DOHH2 (cell line): ENCODE results near the gene GLYATL3.
"Not testable (repeated sequence)": the region's sequence is repeated elsewhere in the genome, so short reads cannot be mapped to it uniquely, and the experiment has no call there.

Experiments
- H3F3A ChIP-seq: fragments of 200-600 bp; sonication (generic), shearing (Covaris generic); 2 replicates; pipeline ENCODE4 v1.6.0; 2016; ENCODE audit warnings: antibody characterized with exemption, mild to moderate bottlenecking; ENCODE audit not compliant: control insufficient read depth, insufficient read depth
- H3K27ac ChIP-seq: fragments of 200-600 bp; sonication (generic); 2 replicates; pipeline ENCODE4 v1.5.1; 2014; ENCODE audit warnings: low read depth, mild to moderate bottlenecking, low read length, moderate library complexity
- H3K27me3 ChIP-seq: fragments of 200-600 bp; sonication (generic); 2 replicates; pipeline ENCODE4 v1.6.1; 2014; ENCODE audit warnings: mild to moderate bottlenecking, low read length, mixed read lengths; ENCODE audit not compliant: control insufficient read depth
- H3K36me3 ChIP-seq: fragments of 200-600 bp; sonication (generic); 2 replicates; pipeline ENCODE4 v1.6.1; 2014; ENCODE audit warnings: mild to moderate bottlenecking, low read length, moderate library complexity, mixed read lengths; ENCODE audit not compliant: control insufficient read depth
- H3K4me1 ChIP-seq: fragments of 200-600 bp; sonication (generic); 2 replicates; pipeline ENCODE4 v1.6.1; 2014; ENCODE audit warnings: mild to moderate bottlenecking, low read length, mixed read lengths; ENCODE audit not compliant: control insufficient read depth
- H3K4me2 ChIP-seq: fragments of 200-600 bp; sonication (generic); 2 replicates; pipeline ENCODE4 v1.6.0; 2014; ENCODE audit warnings: mild to moderate bottlenecking, low read length, moderate library complexity
- H3K4me3 ChIP-seq: fragments of 200-600 bp; sonication (generic); 2 replicates; pipeline ENCODE4 v1.5.1; 2014; ENCODE audit warnings: mild to moderate bottlenecking, low read length, mixed read lengths
- H3K79me2 ChIP-seq: fragments of 200-600 bp; sonication (generic); 2 replicates; pipeline ENCODE4 v1.6.1; 2014; ENCODE audit warnings: mild to moderate bottlenecking, low read length, mixed read lengths; ENCODE audit not compliant: control insufficient read depth
- H3K9me2 ChIP-seq: fragments of 200-600 bp; sonication (generic); replicated peaks from 2 replicates; pipeline ENCODE4 v1.6.1; 2014; ENCODE audit warnings: mild to moderate bottlenecking, low read length, mixed read lengths; ENCODE audit not compliant: control insufficient read depth
- H3K9me3 ChIP-seq: fragments of 200-600 bp; sonication (generic); 2 replicates; pipeline ENCODE4 v1.6.1; 2014; ENCODE audit warnings: antibody characterized with exemption, low read length, mixed read lengths; ENCODE audit not compliant: control insufficient read depth, insufficient read depth
- H4K20me1 ChIP-seq: fragments of 200-600 bp; sonication (generic); 2 replicates; pipeline ENCODE4 v1.6.0; 2014; ENCODE audit warnings: low read depth, mild to moderate bottlenecking, antibody characterized with exemption, low read length, moderate library complexity; ENCODE audit not compliant: control insufficient read depth, insufficient read depth
- CTCF ChIP-seq: fragments of 200-600 bp; sonication (generic); IDR thresholded peaks from one replicate; pipeline ENCODE4 v1.5.1; 2014; ENCODE audit warnings: antibody characterized with exemption, mild to moderate bottlenecking, low read depth, low read length; ENCODE audit not compliant: poor library complexity, severe bottlenecking
- EZH2phosphoT487 ChIP-seq: fragments of 200-600 bp; sonication (generic); IDR thresholded peaks from 2 replicates; pipeline ENCODE4 v1.6.1; 2017; ENCODE audit warnings: borderline replicate concordance, mild to moderate bottlenecking, antibody characterized with exemption, low read length, moderate library complexity, mixed read lengths

Gene GLYATL3

GRCh38 chr6:49468042-49468441 is 31.7 kb upstream of the GLYATL3 start:
- TF ChIP-seq EZH2phosphoT487 = no peak
- no peak for TF ChIP-seq CTCF
- Histone ChIP-seq H3K4me3 (no peak overlapping the region), H3K27me3 (no peaks in the 10 kb centered on the region), H4K20me1 (no peaks in the 10 kb centered on the region), H3K4me2 (no peak overlapping the region), H3K9me3 (no peaks in the 10 kb centered on the region), H3F3A (no peaks in the 10 kb centered on the region), H3K9me2 (no peaks in the 10 kb centered on the region), H3K79me2 (peaks cover 81% of the 10 kb centered on the region), H3K36me3 (peaks cover 78% of the 10 kb centered on the region), H3K27ac (no peak overlapping the region), H3K4me1 (peaks cover 21% of the 10 kb centered on the region)

GRCh38 chr6:49476564-49476963 is 23.2 kb upstream of the GLYATL3 start:
- not testable (repeated sequence) for H3K27me3 ChIP-seq, H3K27ac ChIP-seq, H3K4me3 ChIP-seq, H4K20me1 ChIP-seq, H3K9me3 ChIP-seq, H3K4me2 ChIP-seq, H3K79me2 ChIP-seq, H3F3A ChIP-seq, H3K4me1 ChIP-seq, H3K9me2 ChIP-seq
- peaks cover 48% of the 10 kb centered on the region for H3K36me3 ChIP-seq

GRCh38 chr6:49479308-49479970 is 20.3 kb upstream of the GLYATL3 start:
- H4K20me1 ChIP-seq = no peaks in the 10 kb centered on the region
- H3K9me3 ChIP-seq = no peaks in the 10 kb centered on the region
- TF ChIP-seq CTCF (no peak), EZH2phosphoT487 (no peak)
- no peaks in the 10 kb centered on the region for H3K27me3 ChIP-seq
- no peaks in the 10 kb centered on the region for H3F3A ChIP-seq
- H3K4me1 ChIP-seq = no peaks in the 10 kb centered on the region
- no peak overlapping the region for H3K4me3 ChIP-seq
- no peak overlapping the region for H3K4me2 ChIP-seq
- no peak overlapping the region for H3K27ac ChIP-seq
- peaks cover 38% of the 10 kb centered on the region for H3K36me3 ChIP-seq
- H3K9me2 ChIP-seq = no peaks in the 10 kb centered on the region
- no peaks in the 10 kb centered on the region for H3K79me2 ChIP-seq

GRCh38 chr6:49481846-49482245 is 17.9 kb upstream of the GLYATL3 start:
- not testable (repeated sequence) for H3K4me2 ChIP-seq, H3F3A ChIP-seq, H3K79me2 ChIP-seq

GRCh38 chr6:49483380-49483779 is 16.3 kb upstream of the GLYATL3 start:
- H3K27ac ChIP-seq, H3K4me3 ChIP-seq, H3K9me3 ChIP-seq, H3K9me2 ChIP-seq, H3K4me2 ChIP-seq, H3K4me1 ChIP-seq, H3F3A ChIP-seq, H3K79me2 ChIP-seq, H3K27me3 ChIP-seq, H4K20me1 ChIP-seq: not testable (repeated sequence)
- peaks cover 52% of the 10 kb centered on the region for H3K36me3 ChIP-seq

More at GRCh38 chr6:49481846-49482245, 17.9 kb upstream of the GLYATL3 start:
- H4K20me1 ChIP-seq, H3K27me3 ChIP-seq, H3K4me3 ChIP-seq, H3K9me2 ChIP-seq, H3K9me3 ChIP-seq, H3K4me1 ChIP-seq, H3K27ac ChIP-seq: not testable (repeated sequence)
- peaks cover 54% of the 10 kb centered on the region for H3K36me3 ChIP-seq
